Measurements from ENCODE around the gene LIPC.
A peak's percentile ranks its signal among the peaks of the same experiment; 100 is the strongest.

LIPC gene

GRCh38 chr15:58475573-58476524 lies 44.1 kb downstream of the LIPC start:
- DNase-seq (ENCODE audit: low read depth) = peak; percentile 28

- no peak for DNase-seq (ENCODE audit: low read depth)
Observed at GRCh38 chr15:58476525-58477162, 44.9 kb downstream of the LIPC start.

- no peak for DNase-seq (ENCODE audit: low read depth)
Observed at GRCh38 chr15:58477170-58477569, 45.4 kb downstream of the LIPC start.

- DNase-seq (ENCODE audit: low read depth) = no peak
Observed at GRCh38 chr15:58478035-58478434, 46.2 kb downstream of the LIPC start.

- no peak for DNase-seq (ENCODE audit: low read depth)
Observed at GRCh38 chr15:58478579-58478978, 46.8 kb downstream of the LIPC start.

GRCh38 chr15:58479941-58480340 lies 48.1 kb downstream of the LIPC start:
- no peak for DNase-seq (ENCODE audit: low read depth)

- no peak for DNase-seq (ENCODE audit: low read depth)
Observed at GRCh38 chr15:58483376-58483775, 51.6 kb downstream of the LIPC start.

GRCh38 chr15:58484791-58485600 lies 53.2 kb downstream of the LIPC start:
- no peak for DNase-seq (ENCODE audit: low read depth)

- no peak for DNase-seq (ENCODE audit: low read depth)
Observed at GRCh38 chr15:58486062-58486461, 54.3 kb downstream of the LIPC start.

- DNase-seq (ENCODE audit: low read depth) = no peak
Observed at GRCh38 chr15:58486564-58486963, 54.8 kb downstream of the LIPC start.

GRCh38 chr15:58487041-58487723 lies 55.4 kb downstream of the LIPC start:
- DNase-seq (ENCODE audit: low read depth) = no peak

GRCh38 chr15:58487724-58488120 lies 55.9 kb downstream of the LIPC start:
- no peak for DNase-seq (ENCODE audit: low read depth)

- no peak for DNase-seq (ENCODE audit: low read depth)
Observed at GRCh38 chr15:58489289-58490085, 57.7 kb downstream of the LIPC start.

GRCh38 chr15:58490086-58490887 lies 58.5 kb downstream of the LIPC start:
- no peak for DNase-seq (ENCODE audit: low read depth)

- DNase-seq (ENCODE audit: low read depth) = no peak
Observed at GRCh38 chr15:58490888-58491473, 59.2 kb downstream of the LIPC start.

GRCh38 chr15:58491499-58492202 lies 59.9 kb downstream of the LIPC start:
- DNase-seq (ENCODE audit: low read depth) = no peak

- no peak for DNase-seq (ENCODE audit: low read depth)
Observed at GRCh38 chr15:58492661-58493397, 61.0 kb downstream of the LIPC start.

GRCh38 chr15:58494567-58494966 lies 62.8 kb downstream of the LIPC start:
- DNase-seq (ENCODE audit: low read depth) = no peak
